ENCODE results near the gene CALHM4.

DNA sequence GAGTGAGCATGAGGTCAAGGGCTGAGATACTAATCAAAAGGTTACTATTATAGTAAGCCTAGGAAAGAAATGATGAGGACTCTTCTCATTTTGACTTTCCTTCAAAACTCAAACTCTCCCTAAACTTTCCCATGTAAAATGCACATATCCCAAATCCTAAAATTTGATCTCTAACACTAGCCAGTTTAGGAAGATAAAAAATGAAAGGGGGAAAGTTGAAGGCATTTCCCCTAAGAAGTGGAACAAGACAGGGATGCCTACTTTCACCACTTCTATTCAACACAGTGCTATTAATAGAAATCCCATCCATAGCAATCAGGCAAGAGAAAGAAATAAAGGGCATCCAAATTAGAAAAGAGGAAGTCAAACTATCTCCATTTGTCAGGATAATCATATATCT lies 45.0 kb upstream of the CALHM4 start:
- TF ChIP-seq POLR2A (IDR thresholded peaks at IDR 0.05) (no peak), CTCF (IDR thresholded peaks at IDR 0.05) (no peak)

Measured in esophagus squamous epithelium (tissue), 4 donors.